ENCODE results near the gene DSCAML1.

The DSCAML1 gene

DNA sequence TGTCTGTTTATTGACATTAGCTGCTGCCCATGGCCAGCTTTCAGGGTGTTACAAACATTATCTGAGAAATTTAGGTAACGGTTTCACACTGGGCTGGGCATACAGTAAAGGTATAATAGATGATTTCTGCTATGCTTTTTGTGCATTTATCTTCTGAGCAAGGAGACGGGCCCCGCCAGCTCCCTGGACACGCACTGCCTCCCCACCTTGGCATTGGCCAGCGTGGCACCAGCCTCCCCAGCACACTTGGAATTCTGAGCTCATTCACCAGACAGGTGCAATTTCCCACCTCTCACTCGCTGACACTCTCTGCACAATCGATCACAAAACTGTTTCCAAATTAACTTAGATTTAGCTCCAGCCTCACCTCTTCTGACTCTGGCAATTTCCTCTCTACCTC, 246.6 kb downstream of the DSCAML1 start:
- Mint-ChIP-seq H3K27me3 (no peaks in the 10 kb centered on the region), H3K4me3 (no peak overlapping the region), H3K27ac (no peak overlapping the region), H3K4me1 (no peaks in the 10 kb centered on the region), H3K36me3 (no peaks in the 10 kb centered on the region), H3K9me3 (no peaks in the 10 kb centered on the region)

- no peak overlapping the region for H3K27ac Mint-ChIP-seq
- no peak overlapping the region for H3K4me3 Mint-ChIP-seq
- H3K27me3 Mint-ChIP-seq: no peaks in the 10 kb centered on the region
- H3K4me1 Mint-ChIP-seq: no peaks in the 10 kb centered on the region
- no peaks in the 10 kb centered on the region for H3K9me3 Mint-ChIP-seq
- H3K36me3 Mint-ChIP-seq: no peaks in the 10 kb centered on the region
Measured at GRCh38 chr11:117549417-117549816, 247.6 kb downstream of the DSCAML1 start.

- Mint-ChIP-seq H3K27me3 (no peaks in the 10 kb centered on the region), H3K36me3 (no peaks in the 10 kb centered on the region), H3K27ac (no peak overlapping the region), H3K4me1 (no peaks in the 10 kb centered on the region), H3K9me3 (no peaks in the 10 kb centered on the region), H3K4me3 (no peak overlapping the region)
Measured at GRCh38 chr11:117548876-117549275, 248.1 kb downstream of the DSCAML1 start.

GRCh38 chr11:117547946-117548345, 249.1 kb downstream of the DSCAML1 start:
- Mint-ChIP-seq H3K4me1 (no peaks in the 10 kb centered on the region), H3K9me3 (no peaks in the 10 kb centered on the region), H3K4me3 (no peak overlapping the region), H3K27ac (no peak overlapping the region), H3K27me3 (no peaks in the 10 kb centered on the region), H3K36me3 (no peaks in the 10 kb centered on the region)

DNA sequence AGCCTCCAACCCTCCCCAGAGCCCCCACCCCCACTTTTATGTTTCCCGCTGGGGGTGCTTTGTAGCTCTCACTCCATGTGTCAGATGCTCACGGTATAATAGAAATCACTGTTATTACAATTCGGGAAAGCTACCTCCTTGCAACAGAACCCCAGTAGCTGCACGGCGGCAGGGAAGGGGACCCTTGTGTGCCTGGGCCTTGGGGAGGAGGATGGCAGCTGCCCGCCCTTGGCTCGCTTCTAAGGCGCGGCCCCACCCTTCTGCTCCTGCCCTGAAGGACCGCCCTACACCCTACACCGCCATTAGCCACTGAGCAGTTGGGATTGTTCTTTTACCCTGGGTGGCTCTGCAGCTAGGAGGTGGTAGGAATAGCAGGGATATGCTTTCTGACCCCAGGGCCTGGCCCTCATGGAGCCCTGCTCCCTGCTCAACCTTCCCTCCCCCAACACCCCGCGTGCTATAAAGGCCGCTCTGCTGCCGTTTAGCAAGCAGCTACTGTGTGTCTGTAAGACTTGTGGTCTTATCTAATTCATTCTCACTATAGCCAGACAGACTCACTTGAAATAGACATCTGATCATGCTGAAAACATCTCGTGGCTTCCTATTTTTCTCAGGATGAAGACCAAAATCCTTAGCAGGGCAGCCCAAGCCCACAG, 249.7 kb downstream of the DSCAML1 start:
- Mint-ChIP-seq H3K27ac (no peak overlapping the region), H3K4me1 (no peaks in the 10 kb centered on the region), H3K9me3 (no peaks in the 10 kb centered on the region), H3K27me3 (no peaks in the 10 kb centered on the region), H3K36me3 (no peaks in the 10 kb centered on the region), H3K4me3 (no peak overlapping the region)

- Mint-ChIP-seq H3K4me3 (no peak overlapping the region), H3K27me3 (no peaks in the 10 kb centered on the region), H3K27ac (no peak overlapping the region), H3K4me1 (no peaks in the 10 kb centered on the region), H3K9me3 (no peaks in the 10 kb centered on the region), H3K36me3 (no peaks in the 10 kb centered on the region)
Measured at GRCh38 chr11:117546431-117547194, 250.4 kb downstream of the DSCAML1 start.

DNA sequence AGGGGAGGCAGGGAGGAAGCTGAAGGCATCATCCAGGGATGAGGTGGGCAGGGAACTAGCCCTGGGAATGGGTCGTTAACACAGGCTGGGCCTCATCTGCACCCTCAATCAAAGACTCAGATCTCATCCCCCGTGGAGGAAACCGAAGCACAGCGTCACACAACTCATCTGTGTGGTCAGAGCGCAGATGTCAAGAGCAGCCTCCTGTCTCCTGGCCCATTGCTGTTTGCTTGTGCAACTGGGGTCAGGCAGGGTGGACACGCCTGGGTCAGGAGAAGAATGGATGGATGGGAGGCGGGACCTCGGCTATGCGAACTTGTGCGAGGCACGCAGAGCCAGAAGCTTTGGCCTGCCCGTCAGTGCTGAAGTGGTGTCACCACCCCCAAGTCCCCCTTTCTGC, 251.3 kb downstream of the DSCAML1 start:
- no peak overlapping the region for H3K27ac Mint-ChIP-seq
- H3K36me3 Mint-ChIP-seq: no peaks in the 10 kb centered on the region
- no peak overlapping the region for H3K4me3 Mint-ChIP-seq
- H3K4me1 Mint-ChIP-seq: no peaks in the 10 kb centered on the region
- H3K27me3 Mint-ChIP-seq: no peaks in the 10 kb centered on the region
- no peaks in the 10 kb centered on the region for H3K9me3 Mint-ChIP-seq

GRCh38 chr11:117544130-117544800, 252.8 kb downstream of the DSCAML1 start:
- no peaks in the 10 kb centered on the region for H3K9me3 Mint-ChIP-seq
- H3K4me1 Mint-ChIP-seq: no peaks in the 10 kb centered on the region
- no peaks in the 10 kb centered on the region for H3K36me3 Mint-ChIP-seq

GRCh38 chr11:117541211-117541610, 255.8 kb downstream of the DSCAML1 start:
- peaks cover 2% of the 10 kb centered on the region for H3K27me3 Mint-ChIP-seq
- no peaks in the 10 kb centered on the region for H3K9me3 Mint-ChIP-seq
- no peak overlapping the region for H3K4me3 Mint-ChIP-seq
- no peak overlapping the region for H3K27ac Mint-ChIP-seq
- H3K4me1 Mint-ChIP-seq: no peaks in the 10 kb centered on the region
- H3K36me3 Mint-ChIP-seq: no peaks in the 10 kb centered on the region

More at GRCh38 chr11:117544130-117544800, 252.8 kb downstream of the DSCAML1 start:
- H3K27ac Mint-ChIP-seq: no peak overlapping the region
- H3K4me3 Mint-ChIP-seq: no peak overlapping the region
- no peaks in the 10 kb centered on the region for H3K27me3 Mint-ChIP-seq

DNA sequence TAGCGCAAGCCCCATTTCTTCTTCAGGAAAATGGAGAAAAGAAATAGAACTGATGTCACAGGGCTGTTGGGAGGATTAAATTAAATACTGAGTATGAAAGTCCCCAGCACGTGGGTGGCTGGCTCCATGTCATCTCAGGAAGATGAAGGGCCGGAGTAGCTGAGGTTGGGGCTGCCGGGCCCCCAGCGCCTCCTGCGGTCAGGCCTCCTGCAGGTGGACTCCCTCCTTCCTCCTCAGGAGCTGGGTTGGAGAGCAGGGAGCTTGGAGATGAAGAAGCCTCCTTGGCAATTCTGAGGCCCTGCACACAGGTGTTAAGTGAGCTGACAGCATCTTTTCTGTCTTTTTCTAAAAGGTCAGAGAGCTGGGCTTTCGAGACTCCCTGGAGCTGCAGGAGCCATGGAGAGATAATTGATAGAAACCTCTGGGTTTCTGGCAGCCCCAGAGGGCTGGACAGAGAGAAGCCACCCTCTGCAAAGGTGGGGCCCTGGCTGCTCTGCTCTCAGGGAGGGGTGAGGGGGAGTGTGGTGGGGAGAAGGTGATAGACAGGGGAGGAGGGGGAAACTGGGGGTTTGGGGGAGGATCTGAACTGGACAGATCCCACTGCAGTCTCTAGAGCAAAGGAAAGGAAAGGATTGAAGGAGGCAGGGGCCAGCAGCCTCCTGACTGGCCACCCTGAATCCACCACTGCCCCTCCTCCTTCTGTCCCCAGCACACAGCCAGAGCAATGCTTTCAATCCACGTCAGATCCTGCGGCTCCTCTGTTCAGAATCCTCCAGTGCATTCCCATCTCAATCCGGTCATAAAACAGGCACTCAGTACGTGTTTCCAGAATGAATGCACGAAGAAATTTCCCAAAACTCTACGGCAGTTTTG, 258.5 kb downstream of the DSCAML1 start:
- no peaks in the 10 kb centered on the region for H3K36me3 Mint-ChIP-seq
- H3K27me3 Mint-ChIP-seq: peaks cover 3% of the 10 kb centered on the region
- H3K4me3 Mint-ChIP-seq: no peak overlapping the region
- no peak overlapping the region for H3K27ac Mint-ChIP-seq
- no peaks in the 10 kb centered on the region for H3K4me1 Mint-ChIP-seq
- no peaks in the 10 kb centered on the region for H3K9me3 Mint-ChIP-seq

DNA sequence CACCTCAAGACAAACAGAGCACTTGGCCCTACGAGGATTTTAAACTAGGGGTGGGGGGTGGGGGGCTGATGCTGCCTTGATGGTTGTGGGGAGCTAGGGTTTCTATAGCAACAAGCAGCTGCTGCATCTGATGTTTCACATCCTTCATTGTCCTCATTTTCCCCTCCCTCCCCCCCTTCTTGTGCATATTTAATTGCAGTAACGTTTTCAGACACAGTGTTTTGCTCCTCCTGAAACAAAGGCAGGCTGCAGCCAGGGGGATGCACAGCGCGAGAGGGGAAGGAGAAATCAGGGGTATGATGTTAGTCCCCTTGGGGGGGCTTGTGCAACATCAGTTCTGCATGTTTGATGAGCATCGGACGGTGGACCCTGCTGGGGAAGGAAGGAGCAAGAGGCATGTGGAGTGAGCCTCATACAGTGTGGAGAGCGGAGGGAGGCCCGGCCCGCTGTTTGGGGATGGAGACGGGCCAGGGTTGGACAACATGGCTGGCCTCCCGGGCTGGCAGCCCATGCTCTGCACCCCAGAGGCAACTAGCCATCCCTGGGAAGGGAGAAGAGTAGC, 261.1 kb downstream of the DSCAML1 start:
- no peaks in the 10 kb centered on the region for H3K9me3 Mint-ChIP-seq
- no peaks in the 10 kb centered on the region for H3K36me3 Mint-ChIP-seq
- H3K4me1 Mint-ChIP-seq: no peaks in the 10 kb centered on the region
- H3K27ac Mint-ChIP-seq: no peak overlapping the region
- H3K4me3 Mint-ChIP-seq: no peak overlapping the region
- peaks cover 5% of the 10 kb centered on the region for H3K27me3 Mint-ChIP-seq

DNA sequence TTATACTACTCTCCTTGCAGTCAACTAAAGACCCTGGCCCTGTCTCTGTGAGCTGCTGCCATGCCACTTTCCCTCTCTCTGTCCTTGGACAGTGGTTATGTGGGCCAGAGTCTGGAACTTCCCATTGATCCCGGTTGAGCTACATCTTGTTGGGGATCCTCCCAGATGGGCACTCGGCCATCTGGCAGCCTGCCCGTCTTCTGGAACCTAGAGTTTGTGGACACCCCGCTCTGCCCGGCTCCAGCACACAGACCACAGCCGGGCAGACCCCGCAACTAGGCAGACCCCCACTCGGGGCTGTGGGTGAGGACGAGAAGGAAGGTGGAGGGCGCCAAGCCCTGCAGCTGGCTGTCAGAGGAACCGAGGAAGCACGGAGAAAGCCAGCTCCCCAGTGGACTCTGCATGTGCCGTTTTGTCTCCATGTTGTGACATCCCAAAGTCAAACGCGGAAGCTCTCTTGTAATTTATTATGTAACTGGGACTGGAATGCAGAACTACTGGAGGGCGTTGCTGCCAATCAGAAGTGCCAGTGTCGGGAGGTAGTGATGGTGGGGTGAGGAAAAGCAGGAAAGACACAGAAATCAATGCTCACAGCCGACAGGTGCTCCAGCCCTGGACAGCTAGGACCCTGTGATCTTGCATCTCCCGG, 261.7 kb downstream of the DSCAML1 start:
- no peak overlapping the region for H3K27ac Mint-ChIP-seq
- H3K4me1 Mint-ChIP-seq: no peaks in the 10 kb centered on the region
- H3K27me3 Mint-ChIP-seq: peaks cover 5% of the 10 kb centered on the region
- H3K4me3 Mint-ChIP-seq: no peak overlapping the region
- no peaks in the 10 kb centered on the region for H3K36me3 Mint-ChIP-seq
- H3K9me3 Mint-ChIP-seq: no peaks in the 10 kb centered on the region

- Mint-ChIP-seq H3K9me3 (no peaks in the 10 kb centered on the region), H3K4me1 (no peaks in the 10 kb centered on the region), H3K4me3 (no peak overlapping the region), H3K27me3 (peaks cover 5% of the 10 kb centered on the region), H3K36me3 (no peaks in the 10 kb centered on the region), H3K27ac (no peak overlapping the region)
Measured at GRCh38 chr11:117532568-117532967, 264.4 kb downstream of the DSCAML1 start.

- no peak overlapping the region for H3K27ac Mint-ChIP-seq
- H3K9me3 Mint-ChIP-seq: no peaks in the 10 kb centered on the region
- no peaks in the 10 kb centered on the region for H3K36me3 Mint-ChIP-seq
- H3K27me3 Mint-ChIP-seq: peaks cover 5% of the 10 kb centered on the region
- no peaks in the 10 kb centered on the region for H3K4me1 Mint-ChIP-seq
- peak overlapping the region; percentile 42 for H3K4me3 Mint-ChIP-seq
Measured at GRCh38 chr11:117529816-117530215, 267.2 kb downstream of the DSCAML1 start.

All from activated naive CD4-positive, alpha-beta T cell treated with anti-CD3 and anti-CD28 coated beads, Interleukin-2, amount 50 U/mL, for 24 hours (primary cell).